ENCODE measurements around the gene TNFSF15. TPM values are rescaled to one million over a fixed set of nuclear protein-coding genes. Genes with fewer than 3 reads are reported as not detected.

Gene TNFSF15
- total RNA-seq, 4 donors from 2014 or later = 0.68 TPM; not detected in 3

- no peak for TF ChIP-seq CTCF (IDR thresholded peaks at IDR 0.05; ENCODE audit: low read depth)
These were observed 28.5 kb upstream of the TNFSF15 start for GRCh38 chr9:114834386-114834785.

DNA sequence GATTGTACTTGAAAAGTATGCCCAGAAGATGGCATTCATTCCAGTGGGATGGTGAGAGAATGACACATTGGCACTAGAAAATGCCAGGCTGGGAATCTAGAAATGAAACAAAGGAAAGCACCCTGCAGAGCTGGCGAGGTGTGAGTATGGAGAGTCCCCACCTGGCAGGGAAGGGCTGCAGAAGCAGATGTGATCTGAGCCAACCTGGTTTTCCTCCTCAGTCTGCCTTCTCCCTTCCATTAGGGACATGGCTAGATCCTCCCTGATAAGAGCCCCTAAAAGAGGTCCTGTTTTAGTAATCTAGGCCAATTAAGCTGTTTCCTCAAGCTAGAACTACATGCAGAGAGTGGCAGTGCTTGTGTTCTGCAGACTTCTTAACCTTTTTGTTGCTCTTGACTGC lies 24.7 kb upstream of the TNFSF15 start:
- TF ChIP-seq CTCF (IDR thresholded peaks at IDR 0.05; ENCODE audit: low read depth) = no peak

GRCh38 chr9:114829574-114830440 lies 24.0 kb upstream of the TNFSF15 start:
- no peak for TF ChIP-seq CTCF (IDR thresholded peaks at IDR 0.05; ENCODE audit: low read depth)

GRCh38 chr9:114828303-114828650 lies 22.4 kb upstream of the TNFSF15 start:
- TF ChIP-seq CTCF (IDR thresholded peaks at IDR 0.05; ENCODE audit: low read depth) = no peak

- no peak for TF ChIP-seq CTCF (IDR thresholded peaks at IDR 0.05; ENCODE audit: low read depth)
These were observed 21.9 kb upstream of the TNFSF15 start for GRCh38 chr9:114827641-114828302.

DNA sequence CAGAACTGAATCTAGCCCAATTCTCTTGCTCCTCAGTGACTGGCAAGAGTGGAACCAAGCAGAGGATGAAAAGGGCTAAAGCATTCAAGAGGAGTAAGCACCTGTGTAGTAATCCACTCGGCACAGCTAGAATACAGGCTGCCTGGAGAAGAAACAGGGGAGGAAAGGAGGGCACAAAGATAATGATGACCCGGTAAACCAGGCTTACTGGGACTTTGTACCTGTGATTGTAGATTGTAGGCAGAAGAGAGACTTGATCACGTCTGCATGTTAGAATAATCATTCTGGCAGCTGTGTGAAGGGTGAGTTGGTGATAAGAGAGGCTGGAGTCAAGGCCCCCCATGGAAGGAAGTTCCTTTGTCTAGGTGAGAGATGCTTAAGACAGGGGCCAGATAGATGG lies 20.6 kb upstream of the TNFSF15 start:
- TF ChIP-seq CTCF (IDR thresholded peaks at IDR 0.05; ENCODE audit: low read depth) = no peak

GRCh38 chr9:114825126-114825795 lies 19.4 kb upstream of the TNFSF15 start:
- TF ChIP-seq CTCF (IDR thresholded peaks at IDR 0.05; ENCODE audit: low read depth) = no peak

Measured in subcutaneous adipose tissue (tissue), 4 donors.